ENCODE data around the gene PLEKHN1. TPM values are rescaled to one million over a fixed set of nuclear protein-coding genes. Genes with fewer than 3 reads are reported as not detected.

Gene PLEKHN1
- total RNA-seq, 1 experiment from 2014 or later = 0.60 TPM

DNA sequence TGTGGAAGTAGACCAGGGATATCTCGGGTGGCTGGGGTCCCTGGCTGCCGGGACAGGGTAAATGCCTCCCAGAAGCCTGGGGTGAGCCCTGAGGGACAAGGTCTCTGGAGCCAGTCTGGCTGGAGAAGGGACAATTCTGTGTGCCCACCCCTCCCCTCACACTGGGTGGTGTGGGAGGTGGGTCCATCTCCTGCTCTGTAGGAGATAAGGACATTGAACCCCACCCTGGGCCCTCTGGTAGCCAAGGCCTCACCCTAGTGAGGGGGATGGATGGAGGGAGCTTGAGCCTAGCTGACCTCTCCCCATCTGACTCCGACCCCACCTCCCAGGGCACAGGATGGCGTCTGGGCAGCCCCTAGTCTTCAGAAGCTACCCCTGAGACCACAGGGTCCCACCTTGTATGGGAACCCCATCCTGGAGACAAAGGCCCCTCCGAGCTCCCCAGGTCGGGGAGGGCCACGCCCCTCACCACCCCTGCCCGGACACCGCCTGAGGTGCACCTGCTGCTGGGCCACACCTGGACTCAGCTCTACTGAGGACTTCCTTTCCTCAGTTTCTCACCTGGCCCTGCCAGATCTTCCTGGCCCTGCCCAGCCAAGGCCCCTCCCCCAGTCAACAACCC, 58.0 kb downstream of the PLEKHN1 start:
- DNase-seq (ENCODE audit: low read depth) = no peak

- DNase-seq (ENCODE audit: low read depth) = no peak
Measured at GRCh38 chr1:1024771-1025699, 58.8 kb downstream of the PLEKHN1 start.

Other genes starting within 250 kb of the PLEKHN1 start
- 0.20 and 0.48 TPM in 2 replicates for gene SAMD11, start 42.6 kb upstream of the PLEKHN1 start, total RNA-seq (2014; rRNA removed; shearing (Covaris generic))
- 68.1 and 71.6 TPM in 2 replicates for gene NOC2L, start 7.2 kb upstream of the PLEKHN1 start, total RNA-seq (2014; rRNA removed; shearing (Covaris generic))
- gene KLHL17, start 5.9 kb upstream of the PLEKHN1 start, total RNA-seq (2014; rRNA removed; shearing (Covaris generic)) = 5.0 and 5.4 TPM in 2 replicates
- gene PERM1, start 15.6 kb downstream of the PLEKHN1 start, total RNA-seq (2014; rRNA removed; shearing (Covaris generic)) = 0.12 TPM in 1 of 2 replicates, not detected in the other
- 0.39 and 0.48 TPM in 2 replicates for gene HES4, start 33.6 kb downstream of the PLEKHN1 start, total RNA-seq (2014; rRNA removed; shearing (Covaris generic))
- gene ISG15, start 47.0 kb downstream of the PLEKHN1 start, total RNA-seq (2014; rRNA removed; shearing (Covaris generic)) = 77.9 and 78.8 TPM in 2 replicates
- 42.8 and 64.0 TPM in 2 replicates for gene AGRN, start 53.6 kb downstream of the PLEKHN1 start, total RNA-seq (2014; rRNA removed; shearing (Covaris generic))
- gene RNF223, start 107.8 kb downstream of the PLEKHN1 start, total RNA-seq (2014; rRNA removed; shearing (Covaris generic)) = not detected in 2 replicates
- 10.3 and 16.2 TPM in 2 replicates for gene C1orf159, start 149.6 kb downstream of the PLEKHN1 start, total RNA-seq (2014; rRNA removed; shearing (Covaris generic))
- not detected in 2 replicates for gene TTLL10, start 207.4 kb downstream of the PLEKHN1 start, total RNA-seq (2014; rRNA removed; shearing (Covaris generic))
- not detected in 2 replicates for gene TNFRSF18, start 240.1 kb downstream of the PLEKHN1 start, total RNA-seq (2014; rRNA removed; shearing (Covaris generic))
- 0.10 TPM in 1 of 2 replicates, not detected in the other for gene TNFRSF4, start 247.7 kb downstream of the PLEKHN1 start, total RNA-seq (2014; rRNA removed; shearing (Covaris generic))

All from RPMI7951 (cell line).